A673 (cell line): ENCODE measurements around the gene C10orf143. TPM values are rescaled to one million over a fixed set of nuclear protein-coding genes. Genes with fewer than 3 reads are reported as not detected.

Source experiments
- BruUV-seq: library from RNA; stranded (reverse); fragments of 400-500 nt; replicated peaks from 2 replicates; lab custom pipeline; 2021; lab: Mats Ljungman, UMichigan
- CTCF ChIA-PET: fragments of 300-600 bp; sonication (Branson Sonifier 250); formaldehyde crosslinking; loops from one replicate; lab custom pipeline; 2022; ENCODE audit warnings: antibody characterized with exemption; lab: Charles Lee
- POLR2A ChIA-PET: fragments of 300-600 bp; sonication (Branson Sonifier 250); formaldehyde crosslinking; loops from one replicate; lab custom pipeline; 2022; ENCODE audit warnings: antibody characterized with exemption; ENCODE audit not compliant: low non-redundant PET; lab: Charles Lee
- DNase-seq: peaks from one replicate; pipeline ENCODE4 v3.0.0-alpha.2; 2015; ENCODE audit warnings: low spot score
- H3K27ac ChIP-seq: fragments of 200-600 bp; sonication (generic); 2 replicates; pipeline ENCODE4 v1.5.1; 2016; ENCODE audit warnings: mixed run types, low read depth, mild to moderate bottlenecking, mixed read lengths, antibody characterized with exemption, low read length; ENCODE audit not compliant: poor library complexity, severe bottlenecking
- H3K27me3 ChIP-seq: fragments of 200-600 bp; sonication (generic); replicated peaks from 2 replicates; pipeline ENCODE4 v1.6.1; 2017; ENCODE audit warnings: mixed run types, low read depth, mild to moderate bottlenecking, mixed read lengths, antibody characterized with exemption, low read length; ENCODE audit not compliant: insufficient read depth, poor library complexity
- H3K36me3 ChIP-seq: fragments of 200-600 bp; sonication (generic); 2 replicates; pipeline ENCODE4 v1.6.1; 2016; ENCODE audit warnings: mixed run types, mild to moderate bottlenecking, mixed read lengths, antibody characterized with exemption, low read length; ENCODE audit not compliant: insufficient read depth, poor library complexity, severe bottlenecking
- H3K4me1 ChIP-seq: fragments of 200-600 bp; sonication (generic); 2 replicates; pipeline ENCODE4 v1.6.1; 2017; ENCODE audit warnings: mixed run types, mild to moderate bottlenecking, mixed read lengths, antibody characterized with exemption, low read length; ENCODE audit not compliant: insufficient read depth, poor library complexity, severe bottlenecking
- H3K4me3 ChIP-seq: fragments of 200-600 bp; sonication (generic); 2 replicates; pipeline ENCODE4 v1.5.1; 2016; ENCODE audit warnings: low read depth, mixed run types, mild to moderate bottlenecking, mixed read lengths, low read length; ENCODE audit not compliant: poor library complexity, severe bottlenecking
- H3K9me3 ChIP-seq: fragments of 200-600 bp; sonication (generic); 2 replicates; pipeline ENCODE4 v1.6.1; 2016; ENCODE audit warnings: mixed run types, low read depth, mild to moderate bottlenecking, mixed read lengths, antibody characterized with exemption, low read length; ENCODE audit not compliant: poor library complexity, severe bottlenecking
- EZH2 ChIP-seq: fragments of 200-600 bp; sonication (generic); IDR thresholded peaks from 2 replicates; pipeline ENCODE4 v1.6.1; 2017; ENCODE audit warnings: borderline replicate concordance, low read depth, mild to moderate bottlenecking, mixed read lengths, antibody characterized with exemption, low read length; ENCODE audit not compliant: poor library complexity, severe bottlenecking
- intact Hi-C: fragments of 100-400 bp; cut with micrococcal nuclease; formaldehyde crosslinking; loops from one replicate; pipeline ENCODE4 v1.10.0; 2022; ENCODE audit not compliant: unreplicated experiment
- total RNA-seq: library from RNA; stranded (reverse); gene quantifications from 2 replicates; pipeline ENCODE4 v1.2.3, GENCODE V29; 2021
- TF ChIP-seq, protein P1 (sequence below): fragments of 300-800, 200-600 bp; sonication (generic); conservative IDR thresholded peaks from 2 replicates; pipeline ENCODE4 v1.5.1; 2017; ENCODE audit warnings: low read depth, mild to moderate bottlenecking, antibody characterized with exemption, low read length, moderate library complexity, mixed read lengths

The C10orf143 gene
- total RNA-seq, 1 experiment from 2014 or later = 1.8 TPM

DNA sequence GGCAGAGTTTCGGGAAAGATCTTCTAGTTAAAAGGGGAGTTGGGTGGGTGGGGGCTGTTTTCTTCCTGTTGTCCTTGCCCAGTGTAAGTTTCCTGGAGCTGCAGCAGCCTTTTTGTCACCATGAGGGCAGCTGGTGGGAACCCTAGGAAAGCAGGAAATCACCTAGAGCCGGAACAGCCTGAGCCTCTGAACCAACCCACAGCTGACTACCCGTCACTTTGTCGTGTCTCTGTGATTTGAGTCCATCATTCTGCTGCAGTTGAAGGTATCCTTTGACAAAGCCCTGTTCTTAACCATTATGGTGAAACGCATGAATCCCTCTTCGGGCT is 1.2 kb upstream of the C10orf143 start:
- Histone ChIP-seq H3K36me3 (no peaks in the 10 kb centered on the region), H3K4me3 (peak overlapping the region; percentile 74), H3K27ac (peak overlapping the region; percentile 95), H3K9me3 (no peaks in the 10 kb centered on the region), H3K4me1 (peaks cover 8% of the 10 kb centered on the region), H3K27me3 (no peaks in the 10 kb centered on the region)
- intact Hi-C loops = loop anchor here (1.0 to 5.0 kb wide), 2 partner anchors 24 to 935 kb away; partner anchors contain the start of gene GLRX3
- no peak for DNase-seq
- BruUV-seq = no TSS peak
- ChIA-PET CTCF (no interaction called here), POLR2A (no interaction called here)
- TF ChIP-seq, protein P1, sequence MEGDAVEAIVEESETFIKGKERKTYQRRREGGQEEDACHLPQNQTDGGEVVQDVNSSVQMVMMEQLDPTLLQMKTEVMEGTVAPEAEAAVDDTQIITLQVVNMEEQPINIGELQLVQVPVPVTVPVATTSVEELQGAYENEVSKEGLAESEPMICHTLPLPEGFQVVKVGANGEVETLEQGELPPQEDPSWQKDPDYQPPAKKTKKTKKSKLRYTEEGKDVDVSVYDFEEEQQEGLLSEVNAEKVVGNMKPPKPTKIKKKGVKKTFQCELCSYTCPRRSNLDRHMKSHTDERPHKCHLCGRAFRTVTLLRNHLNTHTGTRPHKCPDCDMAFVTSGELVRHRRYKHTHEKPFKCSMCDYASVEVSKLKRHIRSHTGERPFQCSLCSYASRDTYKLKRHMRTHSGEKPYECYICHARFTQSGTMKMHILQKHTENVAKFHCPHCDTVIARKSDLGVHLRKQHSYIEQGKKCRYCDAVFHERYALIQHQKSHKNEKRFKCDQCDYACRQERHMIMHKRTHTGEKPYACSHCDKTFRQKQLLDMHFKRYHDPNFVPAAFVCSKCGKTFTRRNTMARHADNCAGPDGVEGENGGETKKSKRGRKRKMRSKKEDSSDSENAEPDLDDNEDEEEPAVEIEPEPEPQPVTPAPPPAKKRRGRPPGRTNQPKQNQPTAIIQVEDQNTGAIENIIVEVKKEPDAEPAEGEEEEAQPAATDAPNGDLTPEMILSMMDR = no peak
- TF ChIP-seq EZH2 = no peak

DNA sequence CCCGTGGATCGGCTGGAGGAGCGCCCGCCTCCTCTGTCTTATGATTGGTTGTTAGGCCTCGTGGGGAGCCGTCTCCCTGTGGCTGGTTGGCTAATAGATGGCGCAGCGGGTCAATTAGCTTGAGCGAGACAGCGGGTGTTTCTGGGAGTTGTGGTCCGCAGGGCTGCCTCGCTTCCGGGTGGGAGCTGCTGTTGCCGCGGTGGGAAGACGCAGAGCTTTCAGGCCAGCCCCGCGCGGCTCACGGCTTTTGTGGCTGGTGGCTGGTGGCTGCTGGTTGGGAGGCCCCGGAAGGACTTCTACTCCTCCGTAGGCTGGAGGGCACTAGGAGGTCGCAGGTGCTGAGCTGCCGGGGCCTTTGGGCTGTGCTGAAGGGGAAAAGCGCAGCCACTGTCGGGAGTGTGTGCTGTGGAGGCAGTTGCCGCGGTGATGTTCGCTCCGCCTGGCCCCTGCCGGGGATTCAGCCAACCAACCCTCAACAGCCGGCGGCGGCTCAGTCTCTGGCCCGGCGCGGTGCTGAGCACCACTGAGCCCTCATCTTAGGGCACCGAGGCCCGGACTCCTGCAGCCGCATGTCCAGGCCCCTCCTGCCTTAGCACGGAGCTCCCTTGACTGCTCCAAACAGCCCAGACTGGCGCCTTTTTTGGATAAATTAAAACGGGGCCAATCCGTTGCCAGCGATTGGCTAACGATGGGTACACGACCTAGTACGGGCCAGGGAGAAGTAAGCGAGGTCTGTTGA is 652 bp upstream of the C10orf143 start:
- intact Hi-C loops = loop anchor here (1.0 to 5.0 kb wide), 2 partner anchors 25 to 936 kb away; partner anchors contain the start of gene GLRX3
- peak overlapping the region; percentile 74 for H3K4me3 ChIP-seq
- BruUV-seq = TSS peak; percentile 82
- H3K27ac ChIP-seq = peak overlapping the region; percentile 95
- H3K4me1 ChIP-seq = peaks cover 8% of the 10 kb centered on the region
- peak; percentile 99 for DNase-seq
- H3K36me3 ChIP-seq = no peaks in the 10 kb centered on the region
- ChIA-PET CTCF (interaction anchor here (0.5 to 1.1 kb wide), 3 partner anchors 25 to 140 kb away, joined by 3 read pairs; partner anchors contain the start of gene GLRX3), POLR2A (no interaction called here)
- TF ChIP-seq, protein P1 = no peak
- no peak for TF ChIP-seq EZH2
- H3K9me3 ChIP-seq = no peaks in the 10 kb centered on the region
- no peaks in the 10 kb centered on the region for H3K27me3 ChIP-seq

DNA sequence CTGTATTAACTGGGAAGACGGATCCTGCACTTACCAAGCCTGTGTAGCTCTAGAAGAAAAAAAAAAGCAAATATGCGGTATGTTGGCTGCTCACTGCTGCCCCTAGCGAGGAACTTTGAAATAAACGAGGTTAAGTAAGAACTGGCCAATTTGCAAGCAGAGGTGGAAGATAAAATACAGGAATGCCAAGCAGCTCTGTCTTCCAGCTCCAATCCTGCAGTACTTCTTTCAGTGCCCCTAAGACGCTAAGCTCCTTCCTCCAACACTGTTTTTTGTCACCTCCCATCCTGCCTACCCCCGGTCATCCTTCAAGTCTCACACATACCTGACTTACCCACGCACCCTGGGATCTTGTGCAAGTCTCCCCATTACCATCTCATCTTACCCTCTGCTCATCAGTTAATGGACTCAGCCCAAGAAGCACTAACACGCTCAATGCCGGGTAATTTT is 809 bp downstream of the C10orf143 start:
- peak; percentile 89 for DNase-seq
- no peaks in the 10 kb centered on the region for H3K36me3 ChIP-seq
- H3K9me3 ChIP-seq = no peaks in the 10 kb centered on the region
- H3K27ac ChIP-seq = peak overlapping the region; percentile 95
- ChIA-PET POLR2A (no interaction called here), CTCF (interaction anchor here (0.5 to 1.1 kb wide), 7 partner anchors 17 to 750 kb away, joined by 3 to 5 read pairs (median 3); no protein-coding TSS in a partner anchor)
- H3K27me3 ChIP-seq = no peaks in the 10 kb centered on the region
- BruUV-seq = TSS peak; percentile 84
- no peak for TF ChIP-seq EZH2
- TF ChIP-seq, protein P1 = peak; percentile 82
- peaks cover 8% of the 10 kb centered on the region for H3K4me1 ChIP-seq
- H3K4me3 ChIP-seq = peak overlapping the region; percentile 74
- intact Hi-C loops = loop anchor here (5.0 kb wide), 1 partner anchor 937 kb away; no protein-coding TSS in a partner anchor
